Measurements from ENCODE around the gene STAB2.

- no peak for TF ChIP-seq CTCF (IDR thresholded peaks at IDR 0.05)
- no peak for TF ChIP-seq POLR2A (IDR thresholded peaks at IDR 0.05)
Observed at GRCh38 chr12:103590271-103590670, 3.2 kb downstream of the STAB2 start.
